Endothelial cell of coronary artery (primary cell): ENCODE measurements around the gene PRKCA. TPM values are rescaled to one million over a fixed set of nuclear protein-coding genes. Genes with fewer than 3 reads are reported as not detected.

Experiments
- total RNA-seq: library from RNA; depleted of rRNA; stranded (reverse); fragments of >200 nt; gene quantifications from 2 replicates; pipeline ENCODE4 v1.2.3, GENCODE V29; 2014

The PRKCA gene
- 7.9 and 35.7 TPM in 2 replicates for total RNA-seq

GRCh38 chr17:66301864-66302741 lies at the start of gene PRKCA:
TSS of gene PRKCA (plus strand) at chr17:66302613.

GRCh38 chr17:66834919-66835454 lies 532.6 kb downstream of the PRKCA start, which contains the start of gene CACNG5:
TSS of gene CACNG5 (plus strand) at chr17:66835117. CDS start at chr17:66877333, 42,216 bp downstream.

Other genes starting within 250 kb of the PRKCA start
- gene CEP112, start 110.5 kb upstream of the PRKCA start, total RNA-seq = 10.3 and 10.4 TPM in 2 replicates
- not detected in 2 replicates for gene APOH, start 73.2 kb upstream of the PRKCA start, total RNA-seq